Measurements from ENCODE around the gene SPO11. TPM values are rescaled to one million over a fixed set of nuclear protein-coding genes. Genes with fewer than 3 reads are reported as not detected.

SPO11 gene
- total and polyA plus RNA-seq, 2 experiments from 2014 or later = not detected

DNA sequence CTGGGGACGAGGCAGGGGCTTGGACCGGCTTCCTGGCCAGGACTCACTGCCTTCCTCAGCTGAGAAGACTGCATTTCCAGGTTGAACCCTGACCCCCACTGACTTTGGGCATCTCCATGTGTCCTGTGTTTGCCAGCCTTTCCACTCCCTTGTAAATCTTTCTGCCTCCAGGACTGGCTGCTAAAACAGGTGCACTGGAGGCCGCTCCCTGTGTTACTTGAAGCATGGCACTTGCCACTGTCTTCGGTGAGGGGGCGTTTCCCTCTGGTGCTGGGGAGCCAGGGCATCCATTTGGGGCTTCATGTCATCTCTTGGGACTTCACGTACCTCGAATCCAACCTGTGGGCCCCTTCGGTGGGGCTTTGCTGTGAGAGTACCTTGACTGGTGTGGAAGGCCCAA, 54.9 kb downstream of the SPO11 start (continued):
- TF ChIP-seq EZH2phosphoT487 (IDR thresholded peaks at IDR 0.05; ENCODE audit: unreplicated experiment) (no peak), POLR2AphosphoS5 (IDR thresholded peaks at IDR 0.05; ENCODE audit: low read depth) (no peak), ZNF331 (CRISPR knock-in tag; IDR thresholded peaks at IDR 0.05; ENCODE audit: low read depth) (no peak), NANOG (IDR thresholded peaks at IDR 0.05; ENCODE audit: borderline replicate concordance) (no peak)
- TF ChIP-seq, protein P1, sequence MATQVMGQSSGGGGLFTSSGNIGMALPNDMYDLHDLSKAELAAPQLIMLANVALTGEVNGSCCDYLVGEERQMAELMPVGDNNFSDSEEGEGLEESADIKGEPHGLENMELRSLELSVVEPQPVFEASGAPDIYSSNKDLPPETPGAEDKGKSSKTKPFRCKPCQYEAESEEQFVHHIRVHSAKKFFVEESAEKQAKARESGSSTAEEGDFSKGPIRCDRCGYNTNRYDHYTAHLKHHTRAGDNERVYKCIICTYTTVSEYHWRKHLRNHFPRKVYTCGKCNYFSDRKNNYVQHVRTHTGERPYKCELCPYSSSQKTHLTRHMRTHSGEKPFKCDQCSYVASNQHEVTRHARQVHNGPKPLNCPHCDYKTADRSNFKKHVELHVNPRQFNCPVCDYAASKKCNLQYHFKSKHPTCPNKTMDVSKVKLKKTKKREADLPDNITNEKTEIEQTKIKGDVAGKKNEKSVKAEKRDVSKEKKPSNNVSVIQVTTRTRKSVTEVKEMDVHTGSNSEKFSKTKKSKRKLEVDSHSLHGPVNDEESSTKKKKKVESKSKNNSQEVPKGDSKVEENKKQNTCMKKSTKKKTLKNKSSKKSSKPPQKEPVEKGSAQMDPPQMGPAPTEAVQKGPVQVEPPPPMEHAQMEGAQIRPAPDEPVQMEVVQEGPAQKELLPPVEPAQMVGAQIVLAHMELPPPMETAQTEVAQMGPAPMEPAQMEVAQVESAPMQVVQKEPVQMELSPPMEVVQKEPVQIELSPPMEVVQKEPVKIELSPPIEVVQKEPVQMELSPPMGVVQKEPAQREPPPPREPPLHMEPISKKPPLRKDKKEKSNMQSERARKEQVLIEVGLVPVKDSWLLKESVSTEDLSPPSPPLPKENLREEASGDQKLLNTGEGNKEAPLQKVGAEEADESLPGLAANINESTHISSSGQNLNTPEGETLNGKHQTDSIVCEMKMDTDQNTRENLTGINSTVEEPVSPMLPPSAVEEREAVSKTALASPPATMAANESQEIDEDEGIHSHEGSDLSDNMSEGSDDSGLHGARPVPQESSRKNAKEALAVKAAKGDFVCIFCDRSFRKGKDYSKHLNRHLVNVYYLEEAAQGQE (IDR thresholded peaks at IDR 0.05; ENCODE audit: unreplicated experiment) = no peak
- TF ChIP-seq, protein P2, sequence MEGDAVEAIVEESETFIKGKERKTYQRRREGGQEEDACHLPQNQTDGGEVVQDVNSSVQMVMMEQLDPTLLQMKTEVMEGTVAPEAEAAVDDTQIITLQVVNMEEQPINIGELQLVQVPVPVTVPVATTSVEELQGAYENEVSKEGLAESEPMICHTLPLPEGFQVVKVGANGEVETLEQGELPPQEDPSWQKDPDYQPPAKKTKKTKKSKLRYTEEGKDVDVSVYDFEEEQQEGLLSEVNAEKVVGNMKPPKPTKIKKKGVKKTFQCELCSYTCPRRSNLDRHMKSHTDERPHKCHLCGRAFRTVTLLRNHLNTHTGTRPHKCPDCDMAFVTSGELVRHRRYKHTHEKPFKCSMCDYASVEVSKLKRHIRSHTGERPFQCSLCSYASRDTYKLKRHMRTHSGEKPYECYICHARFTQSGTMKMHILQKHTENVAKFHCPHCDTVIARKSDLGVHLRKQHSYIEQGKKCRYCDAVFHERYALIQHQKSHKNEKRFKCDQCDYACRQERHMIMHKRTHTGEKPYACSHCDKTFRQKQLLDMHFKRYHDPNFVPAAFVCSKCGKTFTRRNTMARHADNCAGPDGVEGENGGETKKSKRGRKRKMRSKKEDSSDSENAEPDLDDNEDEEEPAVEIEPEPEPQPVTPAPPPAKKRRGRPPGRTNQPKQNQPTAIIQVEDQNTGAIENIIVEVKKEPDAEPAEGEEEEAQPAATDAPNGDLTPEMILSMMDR (conservative IDR thresholded peaks at IDR 0.05; ENCODE audit: low read depth in 2 of 2) = no peak

DNA sequence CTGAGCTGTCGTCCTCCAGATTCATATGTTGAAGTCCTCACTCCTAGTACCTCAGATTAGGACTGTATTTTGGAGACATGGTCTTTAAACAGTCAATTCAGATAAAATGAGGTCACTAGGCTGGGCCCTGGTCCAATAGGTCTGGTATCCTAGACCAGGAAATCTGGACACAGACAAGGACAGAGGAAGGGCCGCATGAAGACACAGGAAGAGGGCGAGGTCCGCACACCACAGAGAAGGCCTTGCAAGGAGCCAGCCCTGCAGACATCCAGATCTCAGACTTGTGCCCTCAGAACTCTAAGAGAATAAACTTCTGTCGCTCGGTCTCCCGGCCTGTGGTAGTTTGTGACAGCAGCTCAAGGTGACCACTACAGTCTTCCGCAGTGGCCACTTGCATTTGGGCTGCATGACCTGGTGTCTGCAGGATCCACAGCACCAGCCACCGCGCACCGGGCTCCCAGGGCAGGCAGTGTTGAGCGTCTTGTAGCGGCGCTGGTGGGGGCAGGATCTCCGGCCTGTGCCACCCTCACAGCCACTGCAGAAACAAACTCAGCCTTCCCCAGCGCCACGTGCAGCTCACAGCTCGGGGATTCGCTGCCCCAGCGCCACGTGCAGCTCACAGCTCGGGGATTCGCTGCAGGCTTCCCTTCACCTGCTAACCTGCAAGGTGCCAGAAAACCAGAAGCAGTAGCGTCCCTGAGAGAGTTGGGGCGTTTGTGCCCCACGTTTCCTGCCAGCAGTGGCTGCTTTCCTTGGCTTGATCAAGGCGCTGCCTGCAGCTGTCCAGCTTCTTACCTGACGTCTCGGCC, 55.6 kb downstream of the SPO11 start:
- no peak for DNase-seq (ENCODE audit: low spot score)
- Histone ChIP-seq H2AFZ (no peak overlapping the region), H3K9me2 (ENCODE audit: insufficient read depth) (no peaks in the 10 kb centered on the region), H3K27me3 (ENCODE audit: insufficient read depth) (no peaks in the 10 kb centered on the region; the same call in 1 of the 2 replicates), H3F3A (replicated peaks; ENCODE audit: low read depth) (no peaks in the 10 kb centered on the region), H4K20me1 (replicated peaks; ENCODE audit: insufficient read depth) (no peaks in the 10 kb centered on the region; the same call in 1 of the 2 replicates), H3K4me2 (no peak overlapping the region), H3K79me2 (replicated peaks; ENCODE audit: insufficient read depth) (no peaks in the 10 kb centered on the region), H3K4me3 (no peak overlapping the region), H3K36me3 (ENCODE audit: insufficient read depth) (no peaks in the 10 kb centered on the region), H3K4me1 (ENCODE audit: insufficient read depth) (0 out of 2 replicates have a peak, but pooled peaks cover 2% of the 10 kb centered on the region), H3K27ac (ENCODE audit: low read depth) (no peak overlapping the region)
- Mint-ChIP-seq H3K9me3 (no peaks in the 10 kb centered on the region), H3K27me3 (ENCODE audit: insufficient read depth, low read depth, poor library complexity) (peaks cover 5% of the 10 kb centered on the region), H3K4me1 (peaks cover 3% of the 10 kb centered on the region), H3K36me3 (ENCODE audit: low read depth) (peaks cover 6% of the 10 kb centered on the region), H3K27ac (no peak overlapping the region), H3K4me3 (no peak overlapping the region)
- no peak for ATAC-seq
- TF ChIP-seq NANOG (IDR thresholded peaks at IDR 0.05; ENCODE audit: borderline replicate concordance) (no peak), STAT1 (IDR thresholded peaks at IDR 0.05; ENCODE audit: unreplicated experiment) (no peak), EZH2 (IDR thresholded peaks at IDR 0.05; ENCODE audit: low read depth, unreplicated experiment) (no peak), JUNB (IDR thresholded peaks at IDR 0.05; ENCODE audit: unreplicated experiment) (no peak), POLR2AphosphoS5 (IDR thresholded peaks at IDR 0.05; ENCODE audit: low read depth) (no peak), ZNF331 (CRISPR knock-in tag; IDR thresholded peaks at IDR 0.05; ENCODE audit: low read depth) (no peak)
- TF ChIP-seq, protein P2 (conservative IDR thresholded peaks at IDR 0.05; ENCODE audit: low read depth in 2 of 2) = no peak
- TF ChIP-seq, protein P1 (IDR thresholded peaks at IDR 0.05; ENCODE audit: unreplicated experiment) = no peak
- TF ChIP-seq, protein P3, sequence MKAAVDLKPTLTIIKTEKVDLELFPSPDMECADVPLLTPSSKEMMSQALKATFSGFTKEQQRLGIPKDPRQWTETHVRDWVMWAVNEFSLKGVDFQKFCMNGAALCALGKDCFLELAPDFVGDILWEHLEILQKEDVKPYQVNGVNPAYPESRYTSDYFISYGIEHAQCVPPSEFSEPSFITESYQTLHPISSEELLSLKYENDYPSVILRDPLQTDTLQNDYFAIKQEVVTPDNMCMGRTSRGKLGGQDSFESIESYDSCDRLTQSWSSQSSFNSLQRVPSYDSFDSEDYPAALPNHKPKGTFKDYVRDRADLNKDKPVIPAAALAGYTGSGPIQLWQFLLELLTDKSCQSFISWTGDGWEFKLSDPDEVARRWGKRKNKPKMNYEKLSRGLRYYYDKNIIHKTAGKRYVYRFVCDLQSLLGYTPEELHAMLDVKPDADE (IDR thresholded peaks at IDR 0.05) = no peak

All from GM23338 (cell line).